Stimulated activated CD8-positive, alpha-beta memory T cell treated with anti-CD3 and anti-CD28 coated beads, Interleukin-2, amount 100 ng/mL, for 48 hours (primary cell): ENCODE data around the gene LOX.
"Not testable (repeated sequence)": the region's sequence is repeated elsewhere in the genome, so short reads cannot be mapped to it uniquely, and the experiment has no call there.

ENCODE experiments used
- DNase-seq, 2 donors: peaks; one replicate each; pipeline ENCODE4 v3.0.0-alpha.2; 2020; ENCODE audit warnings: low read depth in 2 of 2

LOX gene

GRCh38 chr5:122099060-122099790 is 21.2 kb upstream of the LOX start:
- no peak for DNase-seq

- no peak for DNase-seq
Observed at GRCh38 chr5:122097391-122097790, 19.3 kb upstream of the LOX start.

GRCh38 chr5:122095158-122095557 is 17.1 kb upstream of the LOX start:
- no peak for DNase-seq

- DNase-seq, result not testable (repeated sequence)
Observed at GRCh38 chr5:122094251-122094650, 16.2 kb upstream of the LOX start.

- DNase-seq, result no peak
Observed at GRCh38 chr5:122093415-122094180, 15.5 kb upstream of the LOX start.

GRCh38 chr5:122091936-122092600 is 14.0 kb upstream of the LOX start:
- no peak for DNase-seq

- DNase-seq, result no peak
Observed at GRCh38 chr5:122089096-122090013, 11.3 kb upstream of the LOX start.

GRCh38 chr5:122085041-122085440 is 7.0 kb upstream of the LOX start:
- no peak for DNase-seq

- no peak for DNase-seq
Observed at GRCh38 chr5:122083535-122083934, 5.5 kb upstream of the LOX start.

- no peak for DNase-seq
Observed at GRCh38 chr5:122081541-122081940, 3.5 kb upstream of the LOX start.

GRCh38 chr5:122077366-122078115 is 518 bp downstream of the LOX start:
- DNase-seq, result no peak

GRCh38 chr5:122076669-122077365 is 1.2 kb downstream of the LOX start:
- DNase-seq, result peak; percentile 34 to 43

- DNase-seq, result no peak
Observed at GRCh38 chr5:122076050-122076461, 2.0 kb downstream of the LOX start.

GRCh38 chr5:122073864-122074263 is 4.2 kb downstream of the LOX start:
- DNase-seq, result no peak

- DNase-seq, result no peak
Observed at GRCh38 chr5:122073018-122073417, 5.0 kb downstream of the LOX start.

GRCh38 chr5:122067390-122067789 is 10.7 kb downstream of the LOX start:
- no peak for DNase-seq

- no peak for DNase-seq
Observed at GRCh38 chr5:122064992-122065391, 13.1 kb downstream of the LOX start.

GRCh38 chr5:122063836-122064235 is 14.2 kb downstream of the LOX start:
- no peak for DNase-seq

- no peak for DNase-seq
Observed at GRCh38 chr5:122062205-122062604, 15.9 kb downstream of the LOX start.

- no peak for DNase-seq
Observed at GRCh38 chr5:122056913-122057312, 21.1 kb downstream of the LOX start.
